Ascending aorta (tissue), 2 donors: ENCODE data around the gene FBXL17. TPM values are rescaled to one million over a fixed set of nuclear protein-coding genes. Genes with fewer than 3 reads are reported as not detected.
A peak's percentile ranks its signal among the peaks of the same experiment; 100 is the strongest.

Experiments
- DNase-seq, 2 donors: peaks; one replicate each; pipeline ENCODE4 v3.0.0-alpha.2; 2019; ENCODE audit warnings: low spot score in 2 of 2
- H3K27ac ChIP-seq, 2 donors: fragments of 200-600 bp; sonication (generic); one replicate each; pipeline ENCODE4 v1.5.1; 2016 to 2017; ENCODE audit warnings: mild to moderate bottlenecking in 1 of 2
- H3K27me3 ChIP-seq: fragments of 200-600 bp; sonication (generic); one replicate; pipeline ENCODE4 v1.5.1; 2017
- H3K36me3 ChIP-seq, 2 donors: fragments of 200-600 bp; sonication (generic); one replicate each; pipeline ENCODE4 v1.5.1; 2016
- H3K4me1 ChIP-seq, 2 donors: fragments of 200-600 bp; sonication (generic); one replicate each; pipeline ENCODE4 v1.5.1; 2016 to 2017; ENCODE audit warnings: mild to moderate bottlenecking in 1 of 2
- H3K4me3 ChIP-seq, 2 donors: fragments of 200-600 bp; sonication (generic); one replicate each; pipeline ENCODE4 v1.5.1; 2016 to 2017; ENCODE audit warnings: mild to moderate bottlenecking in 1 of 2
- H3K9me3 ChIP-seq, 2 donors: fragments of 200-600 bp; sonication (generic); one replicate each; pipeline ENCODE4 v1.5.1; 2016
- CTCF ChIP-seq, 3 experiments: fragments of 200-600 bp in 2 of 3; fragments of 450-650 bp in 1 of 3; sonication (generic) in 2 of 3; IDR thresholded peaks; one replicate each; pipeline ENCODE4 v1.5.1; 2016 to 2019; ENCODE audit warnings: antibody characterized with exemption in 3 of 3, mild to moderate bottlenecking in 1 of 3, moderate library complexity in 1 of 3
- intact Hi-C: fragments of 100-400 bp; cut with DNase I; formaldehyde crosslinking; loops from one replicate; pipeline ENCODE4 v1.15.1; 2023
- total RNA-seq: library from RNA; depleted of rRNA; stranded (reverse); fragments of >200 nt; gene quantifications from one replicate; pipeline ENCODE4 v1.1.0, GENCODE V29; 2016

Gene FBXL17
- total RNA-seq, 1 donor from 2014 or later, result 13.6 TPM

GRCh38 chr5:107869438-107870115 is 512.3 kb downstream of the FBXL17 start:
- no peaks in the 10 kb centered on the region for H3K27me3 ChIP-seq
- no peak overlapping the region for H3K27ac ChIP-seq
- TF ChIP-seq CTCF (IDR thresholded peaks at IDR 0.05), result no peak
- intact Hi-C loops, result no loop called here
- no peaks in the 10 kb centered on the region for H3K36me3 ChIP-seq
- H3K4me3 ChIP-seq, result no peak overlapping the region
- no peak for DNase-seq
- H3K4me1 ChIP-seq, result peaks cover 0 to under 1% of the 10 kb centered on the region in 2 donors
- no peaks in the 10 kb centered on the region for H3K9me3 ChIP-seq

- Histone ChIP-seq H3K27me3 (no peaks in the 10 kb centered on the region), H3K27ac (no peak overlapping the region), H3K4me1 (peaks cover 0 to 4% of the 10 kb centered on the region in 2 donors), H3K9me3 (no peaks in the 10 kb centered on the region), H3K4me3 (no peak overlapping the region), H3K36me3 (no peaks in the 10 kb centered on the region)
- intact Hi-C loops, result no loop called here
- no peak for TF ChIP-seq CTCF (IDR thresholded peaks at IDR 0.05)
- no peak for DNase-seq
These were observed 513.1 kb downstream of the FBXL17 start for GRCh38 chr5:107868650-107869409.

- Histone ChIP-seq H3K27me3 (no peaks in the 10 kb centered on the region), H3K9me3 (no peaks in the 10 kb centered on the region), H3K27ac (peak overlapping the region in 1 of 2 donors; percentile 25), H3K4me1 (peaks cover 0 to 4% of the 10 kb centered on the region in 2 donors), H3K36me3 (no peaks in the 10 kb centered on the region), H3K4me3 (no peak overlapping the region)
- no peak for DNase-seq
- intact Hi-C loops, result no loop called here
- TF ChIP-seq CTCF (IDR thresholded peaks at IDR 0.05), result no peak
These were observed 514.6 kb downstream of the FBXL17 start for GRCh38 chr5:107867266-107867665.

- Histone ChIP-seq H3K36me3 (peaks cover 0 to 5% of the 10 kb centered on the region in 2 donors), H3K27ac (peak overlapping the region; percentile 40 to 51), H3K27me3 (no peaks in the 10 kb centered on the region), H3K9me3 (no peaks in the 10 kb centered on the region), H3K4me3 (no peak overlapping the region), H3K4me1 (peaks cover 0 to 4% of the 10 kb centered on the region in 2 donors)
- no peak for TF ChIP-seq CTCF (IDR thresholded peaks at IDR 0.05)
- intact Hi-C loops, result no loop called here
- no peak for DNase-seq
These were observed 517.1 kb downstream of the FBXL17 start for GRCh38 chr5:107864793-107865192.

- Histone ChIP-seq H3K4me3 (no peak overlapping the region), H3K4me1 (peaks cover 0 to 4% of the 10 kb centered on the region in 2 donors), H3K36me3 (peaks cover 0 to 5% of the 10 kb centered on the region in 2 donors), H3K9me3 (no peaks in the 10 kb centered on the region), H3K27ac (no peak overlapping the region), H3K27me3 (no peaks in the 10 kb centered on the region)
- intact Hi-C loops, result no loop called here
- TF ChIP-seq CTCF (IDR thresholded peaks at IDR 0.05), result no peak
- DNase-seq, result no peak
These were observed 518.8 kb downstream of the FBXL17 start for GRCh38 chr5:107863125-107863524.
